ENCODE results near the gene G3BP2.

DNA sequence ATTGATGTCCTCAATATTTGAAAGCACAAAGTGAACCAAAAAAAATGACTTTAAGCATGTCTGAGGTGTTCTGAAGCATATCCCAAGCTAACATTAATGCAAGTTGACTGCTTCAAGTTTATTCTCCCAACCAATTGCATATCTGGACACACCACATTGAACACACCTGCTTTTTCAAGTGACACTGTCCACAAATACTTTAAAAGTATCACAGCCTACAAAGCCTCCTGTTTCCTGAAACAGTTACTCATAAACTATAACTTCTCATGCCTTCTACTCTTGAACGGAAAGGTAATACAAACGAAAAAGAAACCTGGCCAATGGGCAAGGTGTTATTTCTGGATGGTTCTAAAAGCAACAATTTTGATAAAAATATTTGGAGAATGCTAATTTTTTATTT lies 44.0 kb downstream of the G3BP2 start:
- TF ChIP-seq, protein P1, sequence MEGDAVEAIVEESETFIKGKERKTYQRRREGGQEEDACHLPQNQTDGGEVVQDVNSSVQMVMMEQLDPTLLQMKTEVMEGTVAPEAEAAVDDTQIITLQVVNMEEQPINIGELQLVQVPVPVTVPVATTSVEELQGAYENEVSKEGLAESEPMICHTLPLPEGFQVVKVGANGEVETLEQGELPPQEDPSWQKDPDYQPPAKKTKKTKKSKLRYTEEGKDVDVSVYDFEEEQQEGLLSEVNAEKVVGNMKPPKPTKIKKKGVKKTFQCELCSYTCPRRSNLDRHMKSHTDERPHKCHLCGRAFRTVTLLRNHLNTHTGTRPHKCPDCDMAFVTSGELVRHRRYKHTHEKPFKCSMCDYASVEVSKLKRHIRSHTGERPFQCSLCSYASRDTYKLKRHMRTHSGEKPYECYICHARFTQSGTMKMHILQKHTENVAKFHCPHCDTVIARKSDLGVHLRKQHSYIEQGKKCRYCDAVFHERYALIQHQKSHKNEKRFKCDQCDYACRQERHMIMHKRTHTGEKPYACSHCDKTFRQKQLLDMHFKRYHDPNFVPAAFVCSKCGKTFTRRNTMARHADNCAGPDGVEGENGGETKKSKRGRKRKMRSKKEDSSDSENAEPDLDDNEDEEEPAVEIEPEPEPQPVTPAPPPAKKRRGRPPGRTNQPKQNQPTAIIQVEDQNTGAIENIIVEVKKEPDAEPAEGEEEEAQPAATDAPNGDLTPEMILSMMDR (conservative IDR thresholded peaks at IDR 0.05): no peak
- TF ChIP-seq EZH2 (IDR thresholded peaks at IDR 0.05; ENCODE audit: low read depth): no peak

Measured in PC-9 (cell line).